ENCODE data around the gene CCNQ.

CCNQ gene

DNA sequence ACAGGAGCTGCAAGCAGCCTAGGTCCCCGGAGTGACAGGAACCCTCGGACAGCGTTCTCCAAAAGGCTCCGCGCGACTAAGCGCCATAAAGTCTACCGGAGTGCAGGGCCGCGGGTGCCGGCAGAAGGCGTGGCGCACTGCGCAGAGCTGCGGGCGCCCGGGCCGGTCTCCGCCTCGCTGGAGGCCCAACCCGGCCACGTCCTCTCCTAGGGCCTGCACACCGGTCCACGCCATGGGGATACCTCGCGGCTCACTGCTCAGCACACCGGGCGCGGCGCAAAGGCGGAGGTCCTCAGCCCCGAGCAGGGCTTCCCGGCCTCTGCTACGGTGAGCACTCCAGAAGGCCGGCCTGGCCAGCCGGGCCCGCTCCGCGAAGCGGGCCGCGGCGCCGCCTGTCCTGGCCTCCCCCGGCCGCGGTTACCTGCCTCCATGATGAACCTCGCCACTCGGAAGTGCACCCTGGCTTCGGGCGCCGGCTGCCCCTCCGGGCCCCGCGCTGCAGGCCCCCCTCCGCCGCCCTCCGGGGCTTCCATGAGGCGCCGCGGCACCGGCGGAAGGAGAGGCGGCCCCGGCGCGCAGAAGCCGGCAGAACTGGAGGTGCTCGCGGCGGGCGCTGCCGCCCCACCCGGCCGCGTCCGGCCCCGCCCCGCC is at the start of gene CCNQ:
Gene CCNQ, minus strand, starts transcription at position 599 of the 651 bp plus-strand sequence. Its CDS starts 66 bp downstream, at position 533.
- DNase-seq (ENCODE audit: low read depth) = peak; percentile 1

- no peak for DNase-seq (ENCODE audit: low read depth)
These were observed 48.8 kb upstream of the CCNQ start for GRCh38 chrX:153647461-153648357.

DNA sequence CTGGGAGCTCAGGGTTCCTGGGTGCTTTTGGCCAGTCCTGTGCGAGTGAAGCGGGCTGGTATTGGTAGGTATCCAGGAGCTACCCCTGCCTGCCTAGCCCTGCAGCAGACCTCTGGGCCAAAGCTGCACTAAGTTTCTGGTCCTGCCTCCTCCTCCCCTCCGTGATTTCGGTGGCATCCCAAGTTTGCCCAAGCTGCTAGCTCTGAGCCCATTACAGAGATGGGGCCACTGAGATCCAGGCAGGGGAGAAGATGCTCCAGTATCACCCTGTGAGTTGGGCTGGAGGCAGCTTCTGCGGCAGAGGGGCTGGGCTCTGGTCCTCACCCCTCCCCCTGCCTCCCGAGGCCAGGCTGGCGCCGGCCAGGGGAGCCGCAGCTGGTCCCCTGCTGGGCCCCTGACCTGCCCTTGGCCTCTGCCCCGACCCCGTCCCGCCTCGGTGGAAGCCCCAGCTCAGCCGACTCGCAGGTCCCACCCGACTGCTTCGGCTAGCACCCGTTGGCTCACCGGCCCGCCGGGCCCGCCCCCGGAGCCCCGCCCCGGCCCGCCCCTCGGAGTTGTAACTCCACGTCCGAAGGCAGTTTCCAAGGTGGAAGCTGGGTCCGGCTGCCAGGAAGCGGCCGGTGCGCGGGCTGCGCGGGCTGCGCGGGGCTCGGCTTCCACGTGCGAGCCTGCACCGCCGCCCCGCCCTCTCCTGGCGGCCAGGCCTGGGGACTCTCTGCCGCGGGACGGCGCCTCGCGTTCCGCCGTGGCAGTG is 47.9 kb upstream of the CCNQ start, which contains the start of gene DUSP9:
Gene DUSP9, plus strand, starts transcription at position 584 of the 754 bp plus-strand sequence. CDS start 751 bp downstream, outside the sequence.
- no peak for DNase-seq (ENCODE audit: low read depth)

DNA sequence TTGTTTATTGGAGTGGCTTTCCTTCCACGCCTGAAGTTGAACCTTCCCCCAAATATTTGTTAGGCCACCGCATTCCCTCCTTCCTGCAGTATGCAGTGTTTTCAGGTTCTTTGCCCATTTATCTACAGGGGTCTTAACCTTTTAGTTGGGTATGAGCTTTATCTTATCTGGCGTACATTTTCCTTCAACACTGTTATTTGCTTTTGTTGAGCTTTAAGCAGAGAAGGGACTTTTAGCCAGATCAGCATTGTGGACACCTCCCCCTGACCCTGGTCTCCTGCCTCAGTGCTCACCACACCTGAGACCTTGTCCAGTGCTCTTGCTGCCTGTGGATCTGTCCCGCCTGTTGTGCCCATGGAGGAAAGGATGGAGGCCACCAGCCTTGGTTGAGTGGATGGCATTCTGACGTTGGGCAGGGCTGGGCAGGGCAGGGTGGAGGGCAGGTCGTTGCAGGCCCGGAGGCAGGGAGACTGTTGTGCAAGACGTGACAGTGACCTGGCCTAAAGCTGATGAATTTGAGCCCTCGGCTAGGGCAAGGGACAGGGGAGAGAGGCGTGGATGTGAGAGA is 47.1 kb upstream of the CCNQ start:
- no peak for DNase-seq (ENCODE audit: low read depth)

DNA sequence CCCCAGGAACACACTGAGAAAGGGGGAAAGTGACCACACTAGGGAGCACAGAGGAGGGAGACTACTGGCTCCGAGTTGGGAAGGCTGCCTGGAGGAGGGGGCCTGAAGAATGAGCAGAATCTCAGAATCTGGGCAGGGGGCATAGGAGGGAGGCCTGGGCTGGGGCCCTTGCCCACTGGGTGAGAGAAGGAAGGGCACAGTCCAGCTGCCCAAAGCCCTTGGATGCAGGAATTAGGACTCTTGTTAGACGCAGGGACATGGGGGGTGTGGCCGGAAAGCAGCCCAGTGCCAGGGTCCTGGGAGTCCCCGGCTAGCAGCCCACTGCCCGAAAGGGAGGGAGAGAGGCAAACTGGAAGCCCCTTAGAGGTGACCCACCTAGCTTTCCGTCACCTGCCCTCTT is 46.2 kb upstream of the CCNQ start:
- no peak for DNase-seq (ENCODE audit: low read depth)

DNA sequence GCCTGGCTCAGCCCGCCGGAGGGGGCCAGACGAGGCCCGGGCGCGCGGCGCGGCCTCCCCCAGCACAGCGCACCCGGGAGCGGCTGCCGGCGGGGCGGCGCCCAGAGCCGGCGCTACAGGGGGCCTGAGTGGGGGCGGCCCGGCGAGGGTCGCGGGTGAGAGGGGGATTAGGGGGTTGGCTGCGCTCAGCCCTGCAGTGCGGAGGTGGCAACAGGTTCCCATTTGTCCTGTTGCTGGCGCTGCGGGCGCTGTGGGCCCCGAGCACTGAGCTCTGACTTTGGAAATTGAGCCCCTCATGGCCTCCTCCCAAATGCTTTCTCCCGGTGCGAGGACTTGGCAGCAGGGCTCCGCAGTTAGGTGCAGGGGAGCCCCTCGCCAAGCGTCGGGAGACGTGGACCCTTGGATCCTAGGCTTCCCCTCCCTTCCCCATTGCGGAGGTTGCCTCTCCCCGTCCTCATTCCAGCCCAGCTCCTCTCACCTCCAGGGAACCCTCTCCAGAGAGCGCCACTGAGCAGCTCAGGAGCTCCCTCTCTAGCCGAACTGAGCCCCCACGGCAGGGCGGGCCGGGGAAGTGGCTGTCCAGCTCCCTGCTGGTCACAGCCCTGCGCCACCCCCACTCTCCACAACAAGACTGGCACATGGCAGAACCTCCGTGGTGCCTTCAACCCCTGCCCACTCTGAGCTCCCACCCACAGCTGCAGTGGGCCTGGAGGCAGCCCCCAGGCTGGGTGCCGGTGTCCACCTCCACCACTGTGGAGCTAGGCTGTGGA is 45.6 kb upstream of the CCNQ start:
- no peak for DNase-seq (ENCODE audit: low read depth)

- DNase-seq (ENCODE audit: low read depth) = no peak
These were observed 44.8 kb upstream of the CCNQ start for GRCh38 chrX:153643431-153644351.

DNA sequence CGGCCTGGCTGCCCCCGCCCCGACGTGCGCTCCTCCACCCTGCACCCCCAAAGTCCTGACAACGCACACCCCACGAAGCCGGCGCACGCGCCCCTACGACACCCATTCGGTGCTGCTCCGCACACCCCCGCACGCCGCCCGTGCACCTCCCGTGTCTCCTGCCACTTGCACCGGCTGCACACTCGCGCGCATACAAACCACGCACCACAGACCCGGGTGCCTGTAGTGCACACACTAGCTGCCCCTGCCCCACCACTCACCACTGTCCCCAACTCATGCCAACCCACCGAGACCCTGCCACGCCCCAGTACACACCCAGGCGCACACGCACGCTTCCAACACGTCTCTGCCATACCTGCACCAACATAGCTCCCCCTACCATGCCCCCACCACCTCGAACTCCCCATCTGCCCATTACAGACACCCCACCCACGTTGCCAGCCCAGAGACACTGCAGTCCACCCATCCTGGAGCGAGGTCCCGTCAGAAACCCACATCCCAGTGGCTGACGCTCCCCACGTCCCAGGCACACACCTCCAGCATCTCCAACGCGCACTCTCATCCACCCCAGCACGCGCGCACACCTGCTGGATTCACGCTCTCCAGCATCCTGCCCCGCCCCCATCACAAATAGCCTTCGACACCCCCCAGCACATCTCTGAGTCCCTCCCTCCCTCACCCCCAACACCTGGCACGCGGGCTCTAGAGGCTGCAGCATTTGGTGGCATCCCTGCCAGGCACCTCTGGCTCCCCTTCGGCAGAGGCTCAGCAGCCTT is 43.9 kb upstream of the CCNQ start:
- DNase-seq (ENCODE audit: low read depth) = no peak

- DNase-seq (ENCODE audit: low read depth) = no peak
These were observed 43.2 kb upstream of the CCNQ start for GRCh38 chrX:153642051-153642654.

GRCh38 chrX:153641627-153642026 is 42.7 kb upstream of the CCNQ start:
- no peak for DNase-seq (ENCODE audit: low read depth)

GRCh38 chrX:153640736-153641575 is 42.0 kb upstream of the CCNQ start:
- DNase-seq (ENCODE audit: low read depth) = no peak

GRCh38 chrX:153640045-153640686 is 41.2 kb upstream of the CCNQ start:
- no peak for DNase-seq (ENCODE audit: low read depth)

DNA sequence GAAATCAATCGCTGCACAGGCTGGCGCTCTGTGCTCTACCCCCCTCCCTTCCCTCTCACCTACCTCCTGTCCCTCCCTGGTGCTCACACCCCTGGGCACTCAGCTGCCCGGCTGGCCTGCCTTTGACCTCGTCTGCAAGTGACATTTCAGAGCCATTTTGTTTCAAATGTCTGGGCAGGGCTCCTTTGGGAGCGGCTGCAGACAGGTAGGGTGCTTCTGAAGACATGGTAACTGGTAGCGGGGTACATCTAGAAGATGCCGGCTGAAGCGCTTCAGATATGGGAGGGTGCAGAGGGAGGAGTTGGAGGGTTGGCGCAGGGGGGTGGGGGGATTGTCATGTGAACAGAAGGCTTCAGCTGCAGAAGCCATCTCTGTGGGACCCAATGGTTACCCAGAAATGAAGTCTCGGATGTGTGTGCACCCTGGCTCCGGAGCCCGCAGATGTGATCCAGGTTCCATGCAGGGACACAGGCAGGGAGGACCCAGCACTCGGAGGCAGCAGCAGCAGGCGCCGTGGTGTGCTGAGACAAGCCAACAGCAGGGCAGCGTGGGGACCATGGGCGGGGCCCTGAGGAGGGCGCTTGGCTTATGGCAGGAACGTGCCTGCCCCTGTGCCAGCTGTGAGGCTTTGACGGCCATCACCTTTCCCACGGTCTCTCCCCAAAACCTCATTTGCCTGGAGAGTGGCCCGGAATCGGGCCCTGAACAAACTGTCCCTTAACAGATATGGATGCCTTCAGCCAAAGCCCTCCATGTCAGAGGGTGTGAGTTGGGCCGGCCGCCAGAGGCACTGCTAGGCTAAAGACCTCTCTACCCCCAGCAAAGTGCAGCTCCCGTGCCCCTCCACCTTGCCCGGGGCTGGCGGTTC is 40.5 kb upstream of the CCNQ start:
- DNase-seq (ENCODE audit: low read depth) = no peak

- DNase-seq (ENCODE audit: low read depth) = no peak
These were observed 39.7 kb upstream of the CCNQ start for GRCh38 chrX:153638436-153639176.

GRCh38 chrX:153638041-153638371 is 39.1 kb upstream of the CCNQ start:
- no peak for DNase-seq (ENCODE audit: low read depth)

Measured in fibroblast of gingiva (primary cell).